PFSK-1 (cell line): ENCODE measurements around the gene POLD1.

Experiments
- FOXP2 ChIP-seq: optimal IDR thresholded peaks from 2 replicates; pipeline ENCODE3; 2011; ENCODE audit warnings: borderline replicate concordance, control low read depth, inconsistent platforms; ENCODE audit not compliant: insufficient read depth; ENCODE audit errors: extremely low read length, extremely low read depth
- POLR2AphosphoS5 ChIP-seq: IDR thresholded peaks from 2 replicates; pipeline ENCODE4 v1.6.1; 2012; ENCODE audit warnings: low read depth, mild to moderate bottlenecking, control low read depth, low read length, moderate library complexity
- REST ChIP-seq, 2 experiments: IDR thresholded peaks; 2 replicates each; pipeline versions ENCODE4 v1.6.1 to v1.8.0; 2011 to 2012; ENCODE audit warnings: low read depth in 2 of 2, low read length in 2 of 2, control low read depth in 1 of 2, inconsistent platforms in 1 of 2, mild to moderate bottlenecking in 1 of 2, moderate library complexity in 1 of 2; ENCODE audit not compliant: insufficient read depth in 1 of 2
- SIN3A ChIP-seq: IDR thresholded peaks from 2 replicates; pipeline ENCODE4 v1.6.1; 2012; ENCODE audit warnings: mild to moderate bottlenecking, low read length, moderate library complexity, borderline replicate concordance; ENCODE audit not compliant: insufficient read depth
- TAF1 ChIP-seq: IDR thresholded peaks from 2 replicates; pipeline ENCODE4 v1.6.1; 2012; ENCODE audit warnings: low read length, control low read depth, borderline replicate concordance; ENCODE audit not compliant: insufficient read depth

Gene POLD1

GRCh38 chr19:50455992-50456391 lies 71.8 kb downstream of the POLD1 start:
- TF ChIP-seq FOXP2: no peak
- no peak for TF ChIP-seq TAF1
- no peak for TF ChIP-seq POLR2AphosphoS5
- no peak for TF ChIP-seq SIN3A
- TF ChIP-seq REST (IDR thresholded peaks at IDR 0.05; ENCODE audit: insufficient read depth in 1 of 2, low read depth in 2 of 2, low read length in 2 of 2): no peak

- no peak for TF ChIP-seq POLR2AphosphoS5
- no peak for TF ChIP-seq REST (IDR thresholded peaks at IDR 0.05; ENCODE audit: insufficient read depth in 1 of 2, low read depth in 2 of 2, low read length in 2 of 2)
- TF ChIP-seq SIN3A: no peak
- TF ChIP-seq FOXP2: no peak
- no peak for TF ChIP-seq TAF1
Measured at GRCh38 chr19:50457300-50457699, 73.2 kb downstream of the POLD1 start.

GRCh38 chr19:50458396-50459066 lies 74.4 kb downstream of the POLD1 start:
- no peak for TF ChIP-seq FOXP2
- no peak for TF ChIP-seq POLR2AphosphoS5
- TF ChIP-seq REST (IDR thresholded peaks at IDR 0.05; ENCODE audit: insufficient read depth in 1 of 2, low read depth in 2 of 2, low read length in 2 of 2): no peak
- TF ChIP-seq SIN3A: no peak
- TF ChIP-seq TAF1: no peak

- TF ChIP-seq REST (IDR thresholded peaks at IDR 0.05; ENCODE audit: insufficient read depth in 1 of 2, low read depth in 2 of 2, low read length in 2 of 2): no peak
- no peak for TF ChIP-seq FOXP2
- TF ChIP-seq SIN3A: no peak
- TF ChIP-seq POLR2AphosphoS5: no peak
Measured at GRCh38 chr19:50459067-50459456, 74.9 kb downstream of the POLD1 start.

- TF ChIP-seq REST (IDR thresholded peaks at IDR 0.05; ENCODE audit: insufficient read depth in 1 of 2, low read depth in 2 of 2, low read length in 2 of 2): no peak
- no peak for TF ChIP-seq FOXP2
- TF ChIP-seq TAF1: no peak
- no peak for TF ChIP-seq POLR2AphosphoS5
- TF ChIP-seq SIN3A: no peak
Measured at GRCh38 chr19:50459638-50460037, 75.5 kb downstream of the POLD1 start.
